Lung (tissue), 12 donors: ENCODE measurements around the gene PRKCA. TPM values are rescaled to one million over a fixed set of nuclear protein-coding genes. Genes with fewer than 3 reads are reported as not detected.

Experiments
- ATAC-seq: fragments of 200-7000 bp; cut with Tn5 transposase; one replicate; pipeline ENCODE4 v1.9.1; 2020; ENCODE audit warnings: moderate number of reproducible peaks; ENCODE audit not compliant: insufficient read depth, low FRiP score
- DNase-seq, 3 donors: peaks; one replicate each; pipeline ENCODE4 v3.0.0-alpha.2; 2013 to 2017
- H3K27ac ChIP-seq, 2 donors: one replicate each; pipeline ENCODE4 v1.5.1; 2013; ENCODE audit warnings: mild to moderate bottlenecking in 2 of 2, moderate library complexity in 2 of 2, control low read depth in 1 of 2, inconsistent platforms in 1 of 2, low read depth in 1 of 2, low read length in 1 of 2
- H3K27me3 ChIP-seq, 3 donors: one replicate each; pipeline ENCODE4 v1.5.1; 2013; ENCODE audit warnings: low read length in 2 of 3; ENCODE audit not compliant: control insufficient read depth in 3 of 3, insufficient read depth in 3 of 3
- H3K36me3 ChIP-seq, 4 donors: one replicate each; pipeline ENCODE4 v1.5.1; 2013; ENCODE audit warnings: low read length in 4 of 4, mild to moderate bottlenecking in 1 of 4, moderate library complexity in 1 of 4; ENCODE audit not compliant: control insufficient read depth in 4 of 4, insufficient read depth in 4 of 4
- H3K4me1 ChIP-seq, 5 donors: one replicate each; pipeline ENCODE4 v1.5.1; 2013; ENCODE audit warnings: low read length in 5 of 5, mild to moderate bottlenecking in 2 of 5, moderate library complexity in 1 of 5; ENCODE audit not compliant: control insufficient read depth in 5 of 5, insufficient read depth in 5 of 5
- H3K4me3 ChIP-seq: one replicate; pipeline ENCODE4 v1.5.1; 2013; ENCODE audit warnings: mild to moderate bottlenecking, control low read depth, moderate library complexity
- H3K9ac ChIP-seq, 2 donors: one replicate each; pipeline ENCODE4 v1.5.1; 2013; ENCODE audit warnings: low read length in 2 of 2, control low read depth in 1 of 2; ENCODE audit not compliant: insufficient read depth in 1 of 2
- H3K9me3 ChIP-seq, 4 donors: one replicate each; pipeline ENCODE4 v1.5.1; 2013; ENCODE audit warnings: low read length in 3 of 4, mild to moderate bottlenecking in 1 of 4, moderate library complexity in 1 of 4; ENCODE audit not compliant: control insufficient read depth in 4 of 4, insufficient read depth in 3 of 4
- CTCF ChIP-seq: IDR thresholded peaks from 2 replicates; pipeline ENCODE4 v1.5.1; 2012; ENCODE audit warnings: mild to moderate bottlenecking; ENCODE audit errors: control extremely low read depth, extremely low read depth
- whole genome bisulfite sequencing, 2 donors: extraction: QIAGEN DNeasy Blood & Tissue Kit; methylation state at CpG; one replicate each; pipeline ENCODE4 v1.1.7; 2013; 5-methylcytosine and 5-hydroxymethylcytosine counted together
- polyA plus RNA-seq, 2 donors: library from polyadenylated mRNA; stranded (reverse); fragments of 200-250 nt; gene quantifications; one replicate each; pipeline ENCODE4 v1.2.1, GENCODE V29; 2013
- total RNA-seq, 2 donors: library from RNA; depleted of rRNA in 1 of 2; stranded (reverse); fragments of >200 nt in 1 of 2; gene quantifications; one replicate each; pipeline ENCODE4 v1.2.1, GENCODE V29; 2014 to 2021
- donor health status: control.
- donor health status: control.
- donor health status: Bipolar disorder and iron deficiency.
- donor health status: healthy.
- donor health status: DM: yes; HTN: yes; CAD: no.

The PRKCA gene
- total and polyA plus RNA-seq, 4 donors = 3.4 to 34.8 (median 13.8) TPM

GRCh38 chr17:66702106-66702936, 399.9 kb downstream of the PRKCA start:
- WGBS, 2 donors = 97 to 98% methylated on average over 1 of the region's 1 CpG
- ATAC-seq (no peak), DNase-seq (no peak)
- Histone ChIP-seq H3K4me1 (peaks cover 0 to 5% (median 0%) of the 10 kb centered on the region in 5 donors), H3K9me3 (peaks cover 0 to 4% (median 2%) of the 10 kb centered on the region in 4 donors), H3K27ac (no peak overlapping the region), H3K36me3 (peaks cover 0 to 7% (median 0%) of the 10 kb centered on the region in 4 donors), H3K4me3 (no peak overlapping the region), H3K27me3 (no peaks in the 10 kb centered on the region), H3K9ac (no peak overlapping the region)
- TF ChIP-seq CTCF = no peak

- no peak for TF ChIP-seq CTCF
- Histone ChIP-seq H3K27me3 (no peaks in the 10 kb centered on the region), H3K36me3 (no peaks in the 10 kb centered on the region), H3K9ac (peak overlapping the region in 1 of 2 donors; percentile 20), H3K4me3 (no peak overlapping the region), H3K27ac (no peak overlapping the region), H3K9me3 (no peaks in the 10 kb centered on the region), H3K4me1 (peaks cover 0 to 5% (median 0%) of the 10 kb centered on the region in 5 donors)
- no peak for DNase-seq
- ATAC-seq = no peak
- 59 to 82% methylated on average over 2 of the region's 2 CpGs for WGBS, 2 donors
Measured at GRCh38 chr17:66704858-66705520, 402.6 kb downstream of the PRKCA start.

- ATAC-seq = no peak
- no peak overlapping the region for H3K27ac ChIP-seq
- no peak for DNase-seq
Measured at GRCh38 chr17:66706851-66707450, 404.5 kb downstream of the PRKCA start.

More at GRCh38 chr17:66706851-66707450, 404.5 kb downstream of the PRKCA start:
- Histone ChIP-seq H3K9ac (no peak overlapping the region), H3K4me1 (peaks cover 0 to 5% (median 0%) of the 10 kb centered on the region in 5 donors), H3K27me3 (no peaks in the 10 kb centered on the region), H3K36me3 (no peaks in the 10 kb centered on the region), H3K4me3 (no peak overlapping the region), H3K9me3 (no peaks in the 10 kb centered on the region)
- WGBS, 2 donors = 86 to 100% methylated on average over 1 of the region's 1 CpG
- no peak for TF ChIP-seq CTCF
